Measurements from ENCODE around the gene MED23. TPM values are rescaled to one million over a fixed set of nuclear protein-coding genes. Genes with fewer than 3 reads are reported as not detected.

The MED23 gene
- total and polyA plus RNA-seq, 2 experiments from 2014 or later: 8.6 to 23.6 TPM

DNA sequence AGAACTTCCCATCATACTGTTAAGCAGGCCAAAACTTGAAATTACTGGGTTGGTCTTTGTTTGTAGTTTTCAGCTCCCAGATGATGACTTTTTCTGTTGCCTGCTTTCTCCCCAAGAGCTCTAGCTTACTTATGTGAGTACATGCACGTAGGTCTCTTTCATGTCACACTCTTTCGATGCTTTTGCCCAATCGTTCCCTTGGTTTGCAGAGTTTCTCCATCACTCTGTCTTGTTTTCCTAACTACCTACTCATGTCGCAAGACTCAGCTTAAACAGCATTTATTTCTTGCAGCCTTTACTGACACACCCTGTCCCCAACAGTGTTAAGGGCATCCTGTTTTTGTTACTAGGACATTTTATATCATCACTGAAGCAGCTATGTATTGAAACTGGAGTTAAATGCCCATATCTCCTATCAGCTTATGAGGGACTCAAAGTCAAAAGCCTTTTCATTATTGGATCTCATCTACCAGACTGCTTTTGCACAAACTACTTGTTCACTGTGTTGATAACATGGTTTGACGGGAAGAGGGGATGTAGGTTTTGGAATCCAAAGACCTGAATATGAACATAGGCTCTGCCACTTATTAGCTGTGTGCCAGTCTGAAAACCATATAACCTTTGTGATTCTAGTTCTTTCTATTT, 52.1 kb downstream of the MED23 start (continued):
- no peak for TF ChIP-seq ETS1 (IDR thresholded peaks at IDR 0.05)
- TF ChIP-seq CREB1 (CRISPR knock-in tag; IDR thresholded peaks at IDR 0.05; ENCODE audit: low read depth): no peak
- TF ChIP-seq EZH2phosphoT487 (IDR thresholded peaks at IDR 0.05; ENCODE audit: unreplicated experiment): no peak
- TF ChIP-seq, protein P1, sequence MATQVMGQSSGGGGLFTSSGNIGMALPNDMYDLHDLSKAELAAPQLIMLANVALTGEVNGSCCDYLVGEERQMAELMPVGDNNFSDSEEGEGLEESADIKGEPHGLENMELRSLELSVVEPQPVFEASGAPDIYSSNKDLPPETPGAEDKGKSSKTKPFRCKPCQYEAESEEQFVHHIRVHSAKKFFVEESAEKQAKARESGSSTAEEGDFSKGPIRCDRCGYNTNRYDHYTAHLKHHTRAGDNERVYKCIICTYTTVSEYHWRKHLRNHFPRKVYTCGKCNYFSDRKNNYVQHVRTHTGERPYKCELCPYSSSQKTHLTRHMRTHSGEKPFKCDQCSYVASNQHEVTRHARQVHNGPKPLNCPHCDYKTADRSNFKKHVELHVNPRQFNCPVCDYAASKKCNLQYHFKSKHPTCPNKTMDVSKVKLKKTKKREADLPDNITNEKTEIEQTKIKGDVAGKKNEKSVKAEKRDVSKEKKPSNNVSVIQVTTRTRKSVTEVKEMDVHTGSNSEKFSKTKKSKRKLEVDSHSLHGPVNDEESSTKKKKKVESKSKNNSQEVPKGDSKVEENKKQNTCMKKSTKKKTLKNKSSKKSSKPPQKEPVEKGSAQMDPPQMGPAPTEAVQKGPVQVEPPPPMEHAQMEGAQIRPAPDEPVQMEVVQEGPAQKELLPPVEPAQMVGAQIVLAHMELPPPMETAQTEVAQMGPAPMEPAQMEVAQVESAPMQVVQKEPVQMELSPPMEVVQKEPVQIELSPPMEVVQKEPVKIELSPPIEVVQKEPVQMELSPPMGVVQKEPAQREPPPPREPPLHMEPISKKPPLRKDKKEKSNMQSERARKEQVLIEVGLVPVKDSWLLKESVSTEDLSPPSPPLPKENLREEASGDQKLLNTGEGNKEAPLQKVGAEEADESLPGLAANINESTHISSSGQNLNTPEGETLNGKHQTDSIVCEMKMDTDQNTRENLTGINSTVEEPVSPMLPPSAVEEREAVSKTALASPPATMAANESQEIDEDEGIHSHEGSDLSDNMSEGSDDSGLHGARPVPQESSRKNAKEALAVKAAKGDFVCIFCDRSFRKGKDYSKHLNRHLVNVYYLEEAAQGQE (IDR thresholded peaks at IDR 0.05; ENCODE audit: unreplicated experiment): no peak

DNA sequence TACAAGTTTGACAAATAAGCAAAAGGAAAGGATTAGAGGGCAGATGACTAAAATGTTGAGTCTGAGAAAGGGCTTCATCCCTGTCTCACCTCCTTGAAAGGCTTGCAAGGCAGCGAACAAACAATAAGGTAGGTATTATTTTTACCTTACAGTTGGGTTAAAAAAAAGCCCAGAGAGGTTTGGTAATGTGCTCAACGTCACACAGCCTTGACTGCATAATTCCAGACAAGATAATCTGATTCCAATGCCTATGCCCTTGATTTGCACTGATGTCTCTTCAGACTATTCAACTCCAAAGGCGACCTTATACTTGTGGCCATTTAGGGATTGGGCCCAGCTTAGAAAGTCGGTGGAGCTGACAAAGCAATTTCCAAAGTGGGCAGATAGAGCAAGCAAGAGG, 53.4 kb downstream of the MED23 start:
- H3F3A ChIP-seq (replicated peaks; ENCODE audit: low read depth): no peaks in the 10 kb centered on the region
- no peaks in the 10 kb centered on the region for H3K9me3 Mint-ChIP-seq
- no peaks in the 10 kb centered on the region for H3K27me3 Mint-ChIP-seq (ENCODE audit: insufficient read depth, low read depth, poor library complexity)
- H3K27me3 ChIP-seq (ENCODE audit: insufficient read depth): no peaks in the 10 kb centered on the region
- DNase-seq (ENCODE audit: low spot score): no peak
- no peak overlapping the region for H3K4me3 Mint-ChIP-seq
- 0 out of 2 replicates have a peak, but pooled peaks cover 4% of the 10 kb centered on the region for H3K9me2 ChIP-seq (ENCODE audit: insufficient read depth)
- no peak overlapping the region for H3K4me2 ChIP-seq
- H3K27ac Mint-ChIP-seq: no peak overlapping the region
- no peak for ATAC-seq
- H3K27ac ChIP-seq (ENCODE audit: low read depth): no peak overlapping the region
- no peak overlapping the region for H2AFZ ChIP-seq
- no peaks in the 10 kb centered on the region for H4K20me1 ChIP-seq (replicated peaks; ENCODE audit: insufficient read depth)
- H3K36me3 Mint-ChIP-seq (ENCODE audit: low read depth): no peaks in the 10 kb centered on the region
- no peaks in the 10 kb centered on the region for H3K79me2 ChIP-seq (replicated peaks; ENCODE audit: insufficient read depth)
- no peak overlapping the region for H3K4me3 ChIP-seq
- H3K4me1 Mint-ChIP-seq: peaks cover 21% of the 10 kb centered on the region
- no peaks in the 10 kb centered on the region for H3K36me3 ChIP-seq (ENCODE audit: insufficient read depth)
- H3K4me1 ChIP-seq (ENCODE audit: insufficient read depth): peaks cover 15% of the 10 kb centered on the region
- no peak for TF ChIP-seq STAT1 (IDR thresholded peaks at IDR 0.05; ENCODE audit: unreplicated experiment)
- no peak for TF ChIP-seq JUNB (IDR thresholded peaks at IDR 0.05; ENCODE audit: unreplicated experiment)
- no peak for TF ChIP-seq CREB1 (CRISPR knock-in tag; IDR thresholded peaks at IDR 0.05; ENCODE audit: low read depth)
- no peak for TF ChIP-seq EZH2phosphoT487 (IDR thresholded peaks at IDR 0.05; ENCODE audit: unreplicated experiment)
- no peak for TF ChIP-seq EZH2 (IDR thresholded peaks at IDR 0.05; ENCODE audit: low read depth, unreplicated experiment)
- no peak for TF ChIP-seq POLR2AphosphoS5 (IDR thresholded peaks at IDR 0.05; ENCODE audit: low read depth)
- no peak for TF ChIP-seq NANOG (IDR thresholded peaks at IDR 0.05; ENCODE audit: borderline replicate concordance)
- TF ChIP-seq ZNF114 (CRISPR knock-in tag; IDR thresholded peaks at IDR 0.05): no peak
- TF ChIP-seq ETS1 (IDR thresholded peaks at IDR 0.05): no peak
- TF ChIP-seq CTCF (conservative IDR thresholded peaks at IDR 0.05; ENCODE audit: low read depth in 2 of 2): no peak
- no peak for TF ChIP-seq ZNF331 (CRISPR knock-in tag; IDR thresholded peaks at IDR 0.05; ENCODE audit: low read depth)
- TF ChIP-seq, protein P1 (IDR thresholded peaks at IDR 0.05; ENCODE audit: unreplicated experiment): no peak
